Lower lobe of right lung (tissue), 2 donors: ENCODE data around the gene RASEF. TPM values are rescaled to one million over a fixed set of nuclear protein-coding genes. Genes with fewer than 3 reads are reported as not detected.

Experiments used
- ATAC-seq, 2 donors: fragments of 200-7000 bp; cut with Tn5 transposase; one replicate each; pipeline ENCODE4 v1.9.1; 2020 to 2022; ENCODE audit warnings: mild to moderate bottlenecking in 2 of 2, moderate library complexity in 2 of 2
- DNase-seq: peaks from one replicate; pipeline ENCODE4 v3.0.0-alpha.2; 2020
- H3K27ac ChIP-seq: fragments of 200-600 bp; one replicate; pipeline ENCODE4 v1.8.0; 2022
- H3K27me3 ChIP-seq: fragments of 200-600 bp; one replicate; pipeline ENCODE4 v1.8.0; 2022; ENCODE audit warnings: low read depth
- H3K36me3 ChIP-seq: fragments of 200-600 bp; one replicate; pipeline ENCODE4 v1.8.0; 2022; ENCODE audit warnings: mild to moderate bottlenecking
- H3K4me1 ChIP-seq: fragments of 200-600 bp; one replicate; pipeline ENCODE4 v1.8.0; 2022
- H3K4me3 ChIP-seq: fragments of 200-600 bp; one replicate; pipeline ENCODE4 v1.8.0; 2022; ENCODE audit warnings: mild to moderate bottlenecking
- H3K9me3 ChIP-seq: fragments of 200-600 bp; one replicate; pipeline ENCODE4 v1.8.0; 2022
- CTCF ChIP-seq: fragments of 200-600 bp; IDR thresholded peaks from one replicate; pipeline ENCODE4 v1.8.0; 2022; ENCODE audit warnings: antibody characterized with exemption, mild to moderate bottlenecking
- intact Hi-C: fragments of 100-400 bp; cut with DNase I; formaldehyde crosslinking; loops from one replicate; pipeline ENCODE4 v1.11.0; 2022
- total RNA-seq: library from RNA; stranded (reverse); fragmentation: NEBNext Ultra II Directional; extraction: Animal tissue kit (Norgen Biotek cat#: 25700); gene quantifications from one replicate; pipeline ENCODE4 v1.2.1, GENCODE V29; 2021
- donor health status: DM: no; HTN: yes; CAD: no; lungs with severe emphysema.

Gene RASEF
- total RNA-seq, 1 donor from 2014 or later = 11.5 TPM

GRCh38 chr9:83071626-83072025, 8.7 kb upstream of the RASEF start:
- no peak for ATAC-seq
- TF ChIP-seq CTCF = no peak
- intact Hi-C loops = no loop called here

GRCh38 chr9:83070261-83070660, 7.3 kb upstream of the RASEF start:
- TF ChIP-seq CTCF = no peak
- H3K4me3 ChIP-seq = no peak overlapping the region
- H3K27ac ChIP-seq = no peak overlapping the region
- no peaks in the 10 kb centered on the region for H3K27me3 ChIP-seq
- no peak for ATAC-seq
- intact Hi-C loops = no loop called here
- no peaks in the 10 kb centered on the region for H3K4me1 ChIP-seq
- no peaks in the 10 kb centered on the region for H3K9me3 ChIP-seq
- no peaks in the 10 kb centered on the region for H3K36me3 ChIP-seq
- DNase-seq = no peak

More at GRCh38 chr9:83071626-83072025, 8.7 kb upstream of the RASEF start:
- DNase-seq = no peak
- Histone ChIP-seq H3K27me3 (no peaks in the 10 kb centered on the region), H3K36me3 (no peaks in the 10 kb centered on the region), H3K9me3 (no peaks in the 10 kb centered on the region), H3K27ac (no peak overlapping the region), H3K4me1 (no peaks in the 10 kb centered on the region), H3K4me3 (no peak overlapping the region)

GRCh38 chr9:83069651-83070050, 6.7 kb upstream of the RASEF start:
- no peaks in the 10 kb centered on the region for H3K9me3 ChIP-seq
- H3K4me3 ChIP-seq = no peak overlapping the region
- intact Hi-C loops = no loop called here
- no peak for DNase-seq
- H3K27ac ChIP-seq = no peak overlapping the region
- H3K27me3 ChIP-seq = no peaks in the 10 kb centered on the region
- no peak for TF ChIP-seq CTCF
- H3K36me3 ChIP-seq = no peaks in the 10 kb centered on the region
- no peaks in the 10 kb centered on the region for H3K4me1 ChIP-seq
- ATAC-seq = no peak

- Histone ChIP-seq H3K4me1 (no peaks in the 10 kb centered on the region), H3K4me3 (no peak overlapping the region), H3K9me3 (no peaks in the 10 kb centered on the region), H3K27me3 (peaks cover 6% of the 10 kb centered on the region), H3K36me3 (no peaks in the 10 kb centered on the region), H3K27ac (no peak overlapping the region)
- DNase-seq (no peak), ATAC-seq (no peak)
- intact Hi-C loops = no loop called here
- no peak for TF ChIP-seq CTCF
Measured at GRCh38 chr9:83068414-83068813, 5.5 kb upstream of the RASEF start.

GRCh38 chr9:83067579-83067978, 4.6 kb upstream of the RASEF start:
- no peak for DNase-seq
- intact Hi-C loops = no loop called here
- no peak for ATAC-seq
- Histone ChIP-seq H3K27ac (no peak overlapping the region), H3K4me1 (no peaks in the 10 kb centered on the region), H3K9me3 (no peaks in the 10 kb centered on the region), H3K4me3 (no peak overlapping the region), H3K27me3 (peaks cover 14% of the 10 kb centered on the region), H3K36me3 (no peaks in the 10 kb centered on the region)
- no peak for TF ChIP-seq CTCF

GRCh38 chr9:83066771-83067170, 3.8 kb upstream of the RASEF start:
- no peak for TF ChIP-seq CTCF
- peak in 1 of 2 donors; percentile 4 for ATAC-seq
- intact Hi-C loops = no loop called here

More at GRCh38 chr9:83066771-83067170, 3.8 kb upstream of the RASEF start:
- DNase-seq = no peak
- H3K4me1 ChIP-seq = no peaks in the 10 kb centered on the region
- H3K9me3 ChIP-seq = no peaks in the 10 kb centered on the region
- no peak overlapping the region for H3K4me3 ChIP-seq
- H3K27ac ChIP-seq = no peak overlapping the region
- no peaks in the 10 kb centered on the region for H3K36me3 ChIP-seq
- H3K27me3 ChIP-seq = peaks cover 22% of the 10 kb centered on the region
